Endothelial cell of umbilical vein (primary cell): ENCODE results near the gene NAT10. TPM values are rescaled to one million over a fixed set of nuclear protein-coding genes. Genes with fewer than 3 reads are reported as not detected.

ENCODE experiments used
- BruUV-seq: library from RNA; stranded (reverse); fragments of 400-500 nt; replicated peaks from 2 replicates; lab custom pipeline; 2021; lab: Mats Ljungman, UMichigan
- CTCF ChIA-PET: fragments of 300-600, 350-600 bp; sonication (Branson Sonifier 250); formaldehyde crosslinking; loops from one replicate; lab custom pipeline; 2021; ENCODE audit warnings: antibody characterized with exemption, inconsistent platforms; lab: Charles Lee
- POLR2A ChIA-PET: fragments of 300-600, 350-600 bp; sonication (Branson Sonifier 250); formaldehyde crosslinking; loops from one replicate; lab custom pipeline; 2021; ENCODE audit warnings: antibody characterized with exemption, inconsistent platforms; lab: Charles Lee
- DNase-seq: peaks from one replicate; pipeline ENCODE4 v3.0.0-alpha.2; 2011; ENCODE audit warnings: low read depth, low spot score
- FAIRE-seq: peaks from 2 replicates; lab custom pipeline; 2011; peaks lifted over from hg19 to GRCh38; lab: Jason Lieb, UNC
- H2AFZ ChIP-seq: 2 replicates; pipeline ENCODE4 v1.6.0; 2012; ENCODE audit warnings: low read depth, low read length, control low read depth, inconsistent platforms
- H3K27ac ChIP-seq: 2 replicates; pipeline ENCODE4 v1.5.1; 2011; ENCODE audit warnings: low read depth, mild to moderate bottlenecking, control low read depth, low read length, moderate library complexity; ENCODE audit not compliant: insufficient read depth
- H3K27me3 ChIP-seq, 2 experiments: 2 replicates each; pipeline versions ENCODE4 v1.6.0 to v1.6.1; 2011; ENCODE audit warnings: low read length in 2 of 2, mixed read lengths in 1 of 2; ENCODE audit not compliant: control insufficient read depth in 2 of 2, insufficient read depth in 2 of 2
- H3K36me3 ChIP-seq, 2 experiments: 2 replicates in 1 of 2; 3 replicates in 1 of 2; pipeline ENCODE4 v1.5.1; 2011; ENCODE audit warnings: low read length in 2 of 2, mild to moderate bottlenecking in 1 of 2, moderate library complexity in 1 of 2; ENCODE audit not compliant: control insufficient read depth in 2 of 2, insufficient read depth in 2 of 2; ENCODE audit errors: extremely low read depth in 1 of 2
- H3K4me1 ChIP-seq: 3 replicates; pipeline ENCODE4 v1.5.1; 2011; ENCODE audit warnings: mild to moderate bottlenecking, low read length; ENCODE audit not compliant: control insufficient read depth, insufficient read depth; ENCODE audit errors: extremely low read depth
- H3K4me2 ChIP-seq: 2 replicates; pipeline ENCODE4 v1.6.1; 2011; ENCODE audit warnings: low read length, control low read depth, mixed read lengths; ENCODE audit not compliant: insufficient read depth
- H3K4me3 ChIP-seq, 3 experiments: fragments of 200-600 bp in 1 of 3; sonication (generic), shearing (Covaris generic) in 1 of 3; replicated peaks in 1 of 3; 2 replicates each; pipeline ENCODE4 v1.5.1; 2011 to 2016; ENCODE audit warnings: control low read depth in 3 of 3, low read length in 3 of 3, mild to moderate bottlenecking in 2 of 3, inconsistent platforms in 1 of 3, low read depth in 1 of 3, moderate library complexity in 1 of 3; ENCODE audit not compliant: insufficient read depth in 1 of 3
- H3K79me2 ChIP-seq: 2 replicates; pipeline ENCODE4 v1.6.0; 2012; ENCODE audit warnings: low read length, inconsistent platforms; ENCODE audit not compliant: control insufficient read depth, insufficient read depth
- H3K9ac ChIP-seq: replicated peaks from 2 replicates; pipeline ENCODE3; 2011; ENCODE audit warnings: low read length, control low read depth; ENCODE audit not compliant: insufficient read depth; ENCODE audit errors: extremely low read depth
- H3K9me1 ChIP-seq: replicated peaks from 3 replicates; pipeline ENCODE4 v1.6.0; 2011; ENCODE audit warnings: mild to moderate bottlenecking, low read length; ENCODE audit not compliant: control insufficient read depth, insufficient read depth; ENCODE audit errors: extremely low read depth
- H3K9me3 ChIP-seq: replicated peaks from 2 replicates; pipeline ENCODE4 v1.5.1; 2012; ENCODE audit warnings: low read length, inconsistent platforms; ENCODE audit not compliant: control insufficient read depth, insufficient read depth
- H4K20me1 ChIP-seq: replicated peaks from 2 replicates; pipeline ENCODE3; 2011; ENCODE audit warnings: mild to moderate bottlenecking, low read length; ENCODE audit not compliant: control insufficient read depth, insufficient read depth; ENCODE audit errors: extremely low read depth
- EZH2 ChIP-seq: IDR thresholded peaks from 2 replicates; pipeline ENCODE4 v1.6.1; 2012; ENCODE audit warnings: borderline replicate concordance, low read depth, mild to moderate bottlenecking, moderate library complexity, low read length, inconsistent platforms; ENCODE audit not compliant: severe bottlenecking
- FOS ChIP-seq: IDR thresholded peaks from 2 replicates; pipeline ENCODE4 v1.6.1; 2011; ENCODE audit warnings: mild to moderate bottlenecking, low read length, moderate library complexity, borderline replicate concordance; ENCODE audit not compliant: insufficient read depth
- GATA2 ChIP-seq: IDR thresholded peaks from 2 replicates; pipeline ENCODE4 v1.7.0; 2011; ENCODE audit warnings: low read depth, mild to moderate bottlenecking, moderate library complexity, mixed read lengths, low read length; ENCODE audit not compliant: insufficient read length, insufficient read depth
- JUN ChIP-seq: IDR thresholded peaks from 2 replicates; pipeline ENCODE4 v1.6.1; 2011; ENCODE audit warnings: borderline replicate concordance, low read depth; ENCODE audit not compliant: insufficient read length, insufficient read depth
- MYC ChIP-seq: IDR thresholded peaks from one replicate; pipeline ENCODE4 v1.6.1; 2011; ENCODE audit warnings: mild to moderate bottlenecking, low read depth, low read length
- POLR2A ChIP-seq: IDR thresholded peaks from 2 replicates; pipeline ENCODE4 v1.6.1; 2012; ENCODE audit warnings: low read depth, mild to moderate bottlenecking, control low read depth, low read length
- POLR2AphosphoS5 ChIP-seq: IDR thresholded peaks from 2 replicates; pipeline ENCODE4 v1.6.1; 2012; ENCODE audit warnings: low read depth, mild to moderate bottlenecking, control low read depth, low read length, moderate library complexity; ENCODE audit not compliant: insufficient read depth
- dilution Hi-C: fragments of 300-500 bp; cut with MboI; formaldehyde crosslinking; loops from one replicate; pipeline ENCODE4 v1.15.0; 2019; ENCODE audit warnings: low sequenced_read_pairs; ENCODE audit not compliant: extremely low pct_ligation_motif_present
- intact Hi-C: fragments of 100-400 bp; cut with micrococcal nuclease; formaldehyde crosslinking; loops from one replicate; pipeline ENCODE4 v1.10.0; 2022
- polyA plus RNA-seq, 4 experiments: library from polyadenylated mRNA; depleted of rRNA in 3 of 4; stranded (reverse) in 3 of 4; unstranded in 1 of 4; fragments of >200 nt; gene quantifications; 2 replicates each; pipeline versions ENCODE4 v1.2.1 to v1.2.3, GENCODE V29; 2011 to 2012; ENCODE audit warnings: missing spikeins in 1 of 4
- total RNA-seq: library from RNA; stranded (reverse); gene quantifications from 2 replicates; pipeline ENCODE4 v1.2.3, GENCODE V29; 2021
- TF ChIP-seq, protein P1 (sequence below), 2 donors: IDR thresholded peaks; 1 replicate in 1 of 2; 2 replicates in 1 of 2; pipeline ENCODE4 v1.5.1; 2011; ENCODE audit warnings: low read length in 2 of 2, mild to moderate bottlenecking in 2 of 2, moderate library complexity in 2 of 2, control low read depth in 1 of 2, inconsistent platforms in 1 of 2, low read depth in 1 of 2; ENCODE audit not compliant: insufficient read depth in 1 of 2; ENCODE audit errors: extremely low read depth in 1 of 2
- TF ChIP-seq, protein P2 (sequence below): IDR thresholded peaks from 2 replicates; pipeline ENCODE4 v1.6.1; 2011; ENCODE audit not compliant: insufficient read depth, insufficient read length

NAT10 gene
- total and polyA plus RNA-seq, 2 donors (not counting 3 experiments of a cell fraction or from before 2014, with no cell fraction given), result 32.0 to 57.6 TPM

DNA sequence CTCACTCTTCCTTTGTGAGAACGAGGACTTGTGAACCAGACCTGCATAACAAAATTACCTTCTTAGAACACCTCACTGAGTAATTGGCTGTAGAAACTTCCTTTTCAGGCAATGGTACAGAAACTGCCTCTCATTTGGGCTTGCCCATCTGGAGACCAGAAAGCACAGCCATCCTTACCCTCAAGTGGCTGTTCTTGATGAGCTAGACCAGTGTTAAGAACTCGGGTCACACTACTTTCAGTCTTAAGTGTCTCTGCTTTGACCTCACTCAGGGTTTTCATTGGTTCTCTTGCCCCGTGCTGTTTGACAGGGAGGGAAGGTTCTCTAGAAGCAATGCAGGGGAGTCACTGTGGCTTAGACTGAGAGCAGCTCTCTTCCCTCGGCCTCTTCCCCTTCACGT lies 29.3 kb downstream of the NAT10 start:
- Histone ChIP-seq H3K27ac (no peak overlapping the region), H3K4me2 (no peak overlapping the region), H3K27me3 (no peaks in the 10 kb centered on the region), H4K20me1 (no peaks in the 10 kb centered on the region), H3K36me3 (peaks cover 5 to 43% of the 10 kb centered on the region in 2 experiments), H3K9ac (no peak overlapping the region), H2AFZ (no peak overlapping the region), H3K4me3 (no peak overlapping the region), H3K79me2 (no peaks in the 10 kb centered on the region), H3K9me3 (no peaks in the 10 kb centered on the region), H3K4me1 (no peaks in the 10 kb centered on the region), H3K9me1 (no peaks in the 10 kb centered on the region)
- ChIA-PET POLR2A (no interaction called here), CTCF (interaction anchor here (0.8 to 1.7 kb wide), 2 partner anchors 17 to 23 kb away, joined by 3 read pairs; no protein-coding TSS in a partner anchor)
- dilution Hi-C loops, result no loop called here
- intact Hi-C loops, result no loop called here
- TF ChIP-seq, protein P1, sequence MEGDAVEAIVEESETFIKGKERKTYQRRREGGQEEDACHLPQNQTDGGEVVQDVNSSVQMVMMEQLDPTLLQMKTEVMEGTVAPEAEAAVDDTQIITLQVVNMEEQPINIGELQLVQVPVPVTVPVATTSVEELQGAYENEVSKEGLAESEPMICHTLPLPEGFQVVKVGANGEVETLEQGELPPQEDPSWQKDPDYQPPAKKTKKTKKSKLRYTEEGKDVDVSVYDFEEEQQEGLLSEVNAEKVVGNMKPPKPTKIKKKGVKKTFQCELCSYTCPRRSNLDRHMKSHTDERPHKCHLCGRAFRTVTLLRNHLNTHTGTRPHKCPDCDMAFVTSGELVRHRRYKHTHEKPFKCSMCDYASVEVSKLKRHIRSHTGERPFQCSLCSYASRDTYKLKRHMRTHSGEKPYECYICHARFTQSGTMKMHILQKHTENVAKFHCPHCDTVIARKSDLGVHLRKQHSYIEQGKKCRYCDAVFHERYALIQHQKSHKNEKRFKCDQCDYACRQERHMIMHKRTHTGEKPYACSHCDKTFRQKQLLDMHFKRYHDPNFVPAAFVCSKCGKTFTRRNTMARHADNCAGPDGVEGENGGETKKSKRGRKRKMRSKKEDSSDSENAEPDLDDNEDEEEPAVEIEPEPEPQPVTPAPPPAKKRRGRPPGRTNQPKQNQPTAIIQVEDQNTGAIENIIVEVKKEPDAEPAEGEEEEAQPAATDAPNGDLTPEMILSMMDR (IDR thresholded peaks at IDR 0.05; ENCODE audit: extremely low read depth in 1 of 2, insufficient read depth in 1 of 2, low read depth in 1 of 2, low read length in 2 of 2), result no peak
- TF ChIP-seq POLR2A (no peak), EZH2 (no peak), JUN (no peak), MYC (no peak), POLR2AphosphoS5 (no peak), FOS (no peak), GATA2 (no peak)
- TF ChIP-seq, protein P2, sequence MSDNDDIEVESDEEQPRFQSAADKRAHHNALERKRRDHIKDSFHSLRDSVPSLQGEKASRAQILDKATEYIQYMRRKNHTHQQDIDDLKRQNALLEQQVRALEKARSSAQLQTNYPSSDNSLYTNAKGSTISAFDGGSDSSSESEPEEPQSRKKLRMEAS, result no peak
- no peak for DNase-seq
- BruUV-seq, result no TSS peak
- no peak for FAIRE-seq
